ENCODE measurements around the gene OLFML2A.

OLFML2A gene

DNA sequence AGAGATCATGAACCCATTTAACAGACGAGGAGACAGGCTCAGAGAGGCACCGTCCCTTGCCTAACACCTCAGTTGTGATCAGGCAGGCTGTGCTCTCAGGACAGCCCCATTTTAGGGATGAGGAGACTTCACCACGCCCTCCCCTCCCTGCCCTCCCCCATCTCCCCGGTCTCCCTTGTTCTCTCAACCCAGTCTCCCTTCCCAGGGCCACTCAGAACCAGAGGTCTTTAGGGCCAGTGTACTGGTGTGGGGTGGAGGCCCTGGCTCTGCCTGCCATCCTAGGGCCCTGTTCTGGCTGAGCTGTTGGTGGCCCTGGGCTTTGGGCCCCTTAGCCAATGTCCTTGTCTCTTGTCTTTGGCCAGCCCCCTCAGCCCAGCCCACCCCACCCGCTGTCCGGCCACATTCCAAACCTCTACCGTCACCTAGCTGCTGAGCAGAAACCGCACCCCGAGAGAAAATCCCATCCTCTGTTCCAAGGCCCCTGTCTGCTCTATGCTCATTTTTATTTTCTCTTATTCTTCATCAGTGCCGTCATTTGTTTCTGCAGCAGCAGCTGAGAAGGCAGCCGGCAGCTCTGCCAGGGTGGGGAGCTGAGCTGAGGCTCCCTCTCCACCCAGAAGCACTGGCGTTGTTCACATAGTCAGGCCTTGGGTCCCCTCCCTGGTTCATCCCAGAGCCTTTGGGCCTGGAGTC lies 33.9 kb downstream of the OLFML2A start:
- Histone ChIP-seq H2BK15ac (ENCODE audit: low read depth, poor library complexity, severe bottlenecking) (peak overlapping the region; percentile 83), H3K27me3 (ENCODE audit: control insufficient read depth in 1 of 2, insufficient read depth in 1 of 2, low read length in 2 of 2) (no peaks in the 10 kb centered on the region), H3K36me3 (ENCODE audit: control insufficient read depth in 1 of 2, insufficient read depth in 2 of 2, low read depth in 1 of 2, low read length in 2 of 2) (peaks cover 14 to 21% of the 10 kb centered on the region in 2 experiments)

DNA sequence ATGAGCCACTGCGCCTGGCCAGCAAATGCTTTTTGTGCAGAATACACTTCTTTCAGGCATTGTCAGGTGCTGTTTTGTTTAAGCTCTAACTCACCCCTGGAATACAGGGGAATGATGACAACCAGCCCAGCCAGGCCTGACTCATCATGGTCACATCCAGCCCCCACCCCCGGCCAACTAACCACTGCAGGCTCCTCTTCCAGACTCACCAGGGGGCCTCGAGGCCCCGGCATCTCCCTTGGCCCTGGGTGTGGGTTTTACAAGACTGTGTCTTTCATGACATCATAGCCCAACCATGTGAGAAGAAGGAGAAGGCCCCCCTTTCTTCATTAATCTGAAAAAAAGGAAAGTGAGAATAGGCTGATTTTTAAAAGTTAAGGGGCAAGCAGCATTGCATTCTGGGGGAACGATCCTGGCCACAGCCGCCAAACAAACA lies 35.5 kb downstream of the OLFML2A start:
- H3K36me3 ChIP-seq (ENCODE audit: control insufficient read depth in 1 of 2, insufficient read depth in 2 of 2, low read depth in 1 of 2, low read length in 2 of 2) = peaks cover 14 to 21% of the 10 kb centered on the region in 2 experiments
- no peak overlapping the region for H2BK12ac ChIP-seq (ENCODE audit: low read length in 2 of 2)
- H3K9me3 ChIP-seq (ENCODE audit: control insufficient read depth, low read length) = no peaks in the 10 kb centered on the region
- peak overlapping the region; percentile 42 for H4K8ac ChIP-seq (ENCODE audit: low read length)
- no peak overlapping the region for H3K4ac ChIP-seq (ENCODE audit: low read depth in 1 of 2, low read length in 2 of 2)
- DNase-seq = peak; percentile 95
- no peak overlapping the region for H4K91ac ChIP-seq (ENCODE audit: low read length)
- no peak overlapping the region for H3K4me2 ChIP-seq (ENCODE audit: low read length, poor library complexity, severe bottlenecking)
- H3K9ac ChIP-seq (ENCODE audit: low read length) = peak overlapping the region; percentile 83
- H2AFZ ChIP-seq (ENCODE audit: low read depth, low read length) = no peak overlapping the region
- H2BK5ac ChIP-seq (ENCODE audit: low read depth, low read length, poor library complexity, severe bottlenecking) = no peak overlapping the region
- no peak overlapping the region for H2AK5ac ChIP-seq (ENCODE audit: low read length, severe bottlenecking)
- no peak overlapping the region for H3K18ac ChIP-seq (ENCODE audit: low read depth in 1 of 2, low read length in 2 of 2)
- H3K4me3 ChIP-seq (ENCODE audit: insufficient read depth in 1 of 2, low read depth in 1 of 2, low read length in 2 of 2) = no peak overlapping the region
- peaks cover 35% of the 10 kb centered on the region for H3K4me1 ChIP-seq (ENCODE audit: control insufficient read depth, insufficient read depth, low read depth, low read length)
- 14% methylated on average over 2 of the region's 6 CpGs for WGBS
- H2BK120ac ChIP-seq (ENCODE audit: low read depth, low read length) = no peak overlapping the region
- no peaks in the 10 kb centered on the region for H3K79me1 ChIP-seq (replicated peaks; ENCODE audit: low read length, poor library complexity, severe bottlenecking)
- no peak overlapping the region for H3K23ac ChIP-seq (ENCODE audit: low read length in 2 of 2)
- H3K14ac ChIP-seq (ENCODE audit: low read length in 2 of 2) = no peak overlapping the region
- peak overlapping the region; percentile 12 for H2BK15ac ChIP-seq (ENCODE audit: low read depth, poor library complexity, severe bottlenecking)
- peak overlapping the region; percentile 91 for H3K27ac ChIP-seq (ENCODE audit: low read length, poor library complexity, severe bottlenecking)
- no peaks in the 10 kb centered on the region for H3K27me3 ChIP-seq (ENCODE audit: control insufficient read depth in 1 of 2, insufficient read depth in 1 of 2, low read length in 2 of 2)

More for the DNA sequence above, 33.9 kb downstream of the OLFML2A start:
- peak overlapping the region; percentile 83 to 99 for H2BK12ac ChIP-seq (ENCODE audit: low read length in 2 of 2)
- peak overlapping the region; percentile 57 for H2AFZ ChIP-seq (ENCODE audit: low read depth, low read length)
- H2BK120ac ChIP-seq (ENCODE audit: low read depth, low read length) = peak overlapping the region; percentile 3
- H3K18ac ChIP-seq (ENCODE audit: low read depth in 1 of 2, low read length in 2 of 2) = peak overlapping the region; percentile 55 to 95
- WGBS = 22% methylated on average over 11 of the region's 12 CpGs
- H2AK5ac ChIP-seq (ENCODE audit: low read length, severe bottlenecking) = peak overlapping the region; percentile 100
- peak overlapping the region; percentile 88 for H4K8ac ChIP-seq (ENCODE audit: low read length)
- H3K9ac ChIP-seq (ENCODE audit: low read length) = peak overlapping the region; percentile 83
- H3K4me1 ChIP-seq (ENCODE audit: control insufficient read depth, insufficient read depth, low read depth, low read length) = peaks cover 35% of the 10 kb centered on the region
- peak; percentile 87 for DNase-seq
- peak overlapping the region; percentile 93 for H2BK5ac ChIP-seq (ENCODE audit: low read depth, low read length, poor library complexity, severe bottlenecking)
- peak overlapping the region; percentile 86 for H4K91ac ChIP-seq (ENCODE audit: low read length)
- H3K79me1 ChIP-seq (replicated peaks; ENCODE audit: low read length, poor library complexity, severe bottlenecking) = no peaks in the 10 kb centered on the region
- peak overlapping the region in 1 of 2 experiments; percentile 63 for H3K23ac ChIP-seq (ENCODE audit: low read length in 2 of 2)
- H3K27ac ChIP-seq (ENCODE audit: low read length, poor library complexity, severe bottlenecking) = peak overlapping the region; percentile 98
- H3K4me3 ChIP-seq (ENCODE audit: insufficient read depth in 1 of 2, low read depth in 1 of 2, low read length in 2 of 2) = no peak overlapping the region
- H3K4ac ChIP-seq (ENCODE audit: low read depth in 1 of 2, low read length in 2 of 2) = peak overlapping the region; percentile 69 to 89
- H3K4me2 ChIP-seq (ENCODE audit: low read length, poor library complexity, severe bottlenecking) = no peak overlapping the region
- H3K9me3 ChIP-seq (ENCODE audit: control insufficient read depth, low read length) = no peaks in the 10 kb centered on the region
- H3K14ac ChIP-seq (ENCODE audit: low read length in 2 of 2) = peak overlapping the region in 1 of 2 experiments; percentile 74

DNA sequence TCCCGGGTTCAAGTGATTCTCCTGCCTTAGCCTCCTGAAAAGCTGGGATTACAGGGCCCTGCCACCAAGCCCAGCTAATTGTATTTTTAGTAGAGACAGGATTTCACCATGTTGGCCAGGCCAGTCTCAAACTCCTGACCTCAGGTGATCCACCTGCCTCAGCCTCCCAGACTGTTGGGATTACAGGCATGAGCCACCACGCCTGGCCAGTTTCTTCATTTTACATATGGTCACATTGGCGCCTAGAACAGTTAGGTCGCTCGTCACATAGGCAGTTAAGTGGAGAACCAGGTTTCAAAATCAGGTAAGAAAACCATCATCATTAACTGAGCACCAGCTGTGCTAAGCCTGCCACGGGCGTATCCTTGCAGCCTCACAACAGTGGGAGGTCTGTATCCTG lies 36.1 kb downstream of the OLFML2A start:
- H3K27ac ChIP-seq (ENCODE audit: low read length, poor library complexity, severe bottlenecking) = peak overlapping the region; percentile 91
- peak overlapping the region; percentile 63 for H2BK5ac ChIP-seq (ENCODE audit: low read depth, low read length, poor library complexity, severe bottlenecking)
- H3K4me2 ChIP-seq (ENCODE audit: low read length, poor library complexity, severe bottlenecking) = no peak overlapping the region
- H2BK12ac ChIP-seq (ENCODE audit: low read length in 2 of 2) = peak overlapping the region in 1 of 2 experiments; percentile 56
- H3K4ac ChIP-seq (ENCODE audit: low read depth in 1 of 2, low read length in 2 of 2) = peak overlapping the region in 1 of 2 experiments; percentile 49
- H3K14ac ChIP-seq (ENCODE audit: low read length in 2 of 2) = no peak overlapping the region
- H3K9ac ChIP-seq (ENCODE audit: low read length) = peak overlapping the region; percentile 83
- peak overlapping the region; percentile 27 for H4K8ac ChIP-seq (ENCODE audit: low read length)
- no peak overlapping the region for H2AFZ ChIP-seq (ENCODE audit: low read depth, low read length)
- no peak overlapping the region for H3K4me3 ChIP-seq (ENCODE audit: insufficient read depth in 1 of 2, low read depth in 1 of 2, low read length in 2 of 2)
- H2BK15ac ChIP-seq (ENCODE audit: low read depth, poor library complexity, severe bottlenecking) = no peak overlapping the region
- H3K79me1 ChIP-seq (replicated peaks; ENCODE audit: low read length, poor library complexity, severe bottlenecking) = no peaks in the 10 kb centered on the region
- no peaks in the 10 kb centered on the region for H3K27me3 ChIP-seq (ENCODE audit: control insufficient read depth in 1 of 2, insufficient read depth in 1 of 2, low read length in 2 of 2)
- no peaks in the 10 kb centered on the region for H3K9me3 ChIP-seq (ENCODE audit: control insufficient read depth, low read length)
- no peak for DNase-seq
- peaks cover 35% of the 10 kb centered on the region for H3K4me1 ChIP-seq (ENCODE audit: control insufficient read depth, insufficient read depth, low read depth, low read length)
- H3K23ac ChIP-seq (ENCODE audit: low read length in 2 of 2) = no peak overlapping the region
- peak overlapping the region; percentile 81 for H2AK5ac ChIP-seq (ENCODE audit: low read length, severe bottlenecking)
- no peak overlapping the region for H4K91ac ChIP-seq (ENCODE audit: low read length)
- H2BK120ac ChIP-seq (ENCODE audit: low read depth, low read length) = no peak overlapping the region
- H3K36me3 ChIP-seq (ENCODE audit: control insufficient read depth in 1 of 2, insufficient read depth in 2 of 2, low read depth in 1 of 2, low read length in 2 of 2) = peaks cover 14 to 16% of the 10 kb centered on the region in 2 experiments
- peak overlapping the region in 1 of 2 experiments; percentile 59 for H3K18ac ChIP-seq (ENCODE audit: low read depth in 1 of 2, low read length in 2 of 2)
- 93% methylated on average over 7 of the region's 7 CpGs for WGBS

DNA sequence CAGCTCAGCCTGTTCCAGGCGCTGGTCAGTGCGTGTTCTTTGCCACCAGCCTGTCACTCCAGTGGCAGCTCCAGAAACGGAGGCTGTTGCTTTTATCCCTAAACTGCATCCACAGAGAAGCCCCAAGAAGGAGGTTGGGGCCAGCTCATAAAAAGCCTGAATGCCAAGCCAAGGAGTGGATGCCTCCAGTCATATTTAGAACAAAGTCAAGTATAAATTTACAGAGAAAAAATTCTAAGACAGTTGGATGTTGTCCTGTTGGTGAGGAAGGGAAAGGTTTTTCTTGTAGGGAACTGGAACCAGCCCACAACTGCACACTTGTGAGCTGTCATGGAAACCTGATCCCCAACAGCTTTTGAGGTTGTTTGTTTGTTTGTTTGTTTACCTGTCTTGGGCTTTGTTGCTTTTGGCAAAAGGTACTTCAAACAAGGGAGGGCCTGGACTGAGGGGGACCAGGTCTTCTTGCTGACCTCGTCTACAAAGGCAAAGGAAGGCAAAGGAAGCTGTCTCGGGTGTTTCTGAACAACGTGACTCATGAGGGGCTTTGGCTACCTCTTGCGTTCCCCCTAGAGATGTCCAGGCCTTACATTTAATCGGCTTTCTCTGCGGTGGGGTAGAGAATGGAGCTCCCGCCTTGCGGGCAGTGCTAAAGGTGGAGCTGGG lies 36.7 kb downstream of the OLFML2A start:
- H2BK15ac ChIP-seq (ENCODE audit: low read depth, poor library complexity, severe bottlenecking) = no peak overlapping the region
- H3K9me3 ChIP-seq (ENCODE audit: control insufficient read depth, low read length) = no peaks in the 10 kb centered on the region
- H4K91ac ChIP-seq (ENCODE audit: low read length) = no peak overlapping the region
- no peak overlapping the region for H2BK12ac ChIP-seq (ENCODE audit: low read length in 2 of 2)
- peak overlapping the region; percentile 68 for H2BK5ac ChIP-seq (ENCODE audit: low read depth, low read length, poor library complexity, severe bottlenecking)
- peaks cover 11 to 16% of the 10 kb centered on the region in 2 experiments for H3K36me3 ChIP-seq (ENCODE audit: control insufficient read depth in 1 of 2, insufficient read depth in 2 of 2, low read depth in 1 of 2, low read length in 2 of 2)
- H3K23ac ChIP-seq (ENCODE audit: low read length in 2 of 2) = no peak overlapping the region
- no peak overlapping the region for H2AFZ ChIP-seq (ENCODE audit: low read depth, low read length)
- WGBS = 71% methylated on average over 11 of the region's 11 CpGs
- no peak overlapping the region for H3K14ac ChIP-seq (ENCODE audit: low read length in 2 of 2)
- no peak for DNase-seq
- H3K4me3 ChIP-seq (ENCODE audit: insufficient read depth in 1 of 2, low read depth in 1 of 2, low read length in 2 of 2) = no peak overlapping the region
- H3K27ac ChIP-seq (ENCODE audit: low read length, poor library complexity, severe bottlenecking) = peak overlapping the region; percentile 91
- peak overlapping the region; percentile 9 to 49 for H3K4ac ChIP-seq (ENCODE audit: low read depth in 1 of 2, low read length in 2 of 2)
- H3K9ac ChIP-seq (ENCODE audit: low read length) = peak overlapping the region; percentile 83
- H3K18ac ChIP-seq (ENCODE audit: low read depth in 1 of 2, low read length in 2 of 2) = peak overlapping the region in 1 of 2 experiments; percentile 59
- H3K4me1 ChIP-seq (ENCODE audit: control insufficient read depth, insufficient read depth, low read depth, low read length) = peaks cover 38% of the 10 kb centered on the region
- H2BK120ac ChIP-seq (ENCODE audit: low read depth, low read length) = no peak overlapping the region
- no peaks in the 10 kb centered on the region for H3K79me1 ChIP-seq (replicated peaks; ENCODE audit: low read length, poor library complexity, severe bottlenecking)
- H4K8ac ChIP-seq (ENCODE audit: low read length) = peak overlapping the region; percentile 27
- H3K4me2 ChIP-seq (ENCODE audit: low read length, poor library complexity, severe bottlenecking) = no peak overlapping the region
- no peaks in the 10 kb centered on the region for H3K27me3 ChIP-seq (ENCODE audit: control insufficient read depth in 1 of 2, insufficient read depth in 1 of 2, low read length in 2 of 2)
- peak overlapping the region; percentile 81 for H2AK5ac ChIP-seq (ENCODE audit: low read length, severe bottlenecking)
